Measurements from ENCODE around the gene C12orf50.

The C12orf50 gene

GRCh38 chr12:88056571-88056970, 27.4 kb upstream of the C12orf50 start:
- no peak for TF ChIP-seq CTCF (IDR thresholded peaks at IDR 0.05; ENCODE audit: low read depth, low read length, missing control alignments)
- no peak for DNase-seq (ENCODE audit: extremely low read depth, low read depth)

GRCh38 chr12:88052686-88053085, 23.5 kb upstream of the C12orf50 start:
- TF ChIP-seq CTCF (IDR thresholded peaks at IDR 0.05; ENCODE audit: low read depth, low read length, missing control alignments), result peak; percentile 64
- no peak overlapping the region for H3K4me3 ChIP-seq (replicated peaks; ENCODE audit: low read depth, low read length)
- DNase-seq (ENCODE audit: extremely low read depth, low read depth), result no peak

More at GRCh38 chr12:88056571-88056970, 27.4 kb upstream of the C12orf50 start:
- H3K4me3 ChIP-seq (replicated peaks; ENCODE audit: low read depth, low read length), result no peak overlapping the region

GRCh38 chr12:88044035-88044434, 14.8 kb upstream of the C12orf50 start:
- DNase-seq (ENCODE audit: extremely low read depth, low read depth), result no peak
- TF ChIP-seq CTCF (IDR thresholded peaks at IDR 0.05; ENCODE audit: low read depth, low read length, missing control alignments), result no peak
- no peak overlapping the region for H3K4me3 ChIP-seq (replicated peaks; ENCODE audit: low read depth, low read length)

- H3K4me3 ChIP-seq (replicated peaks; ENCODE audit: low read depth, low read length), result no peak overlapping the region; the same call in 1 of the 2 replicates
- TF ChIP-seq CTCF (IDR thresholded peaks at IDR 0.05; ENCODE audit: low read depth, low read length, missing control alignments), result no peak
- no peak for DNase-seq (ENCODE audit: extremely low read depth, low read depth)
Measured at GRCh38 chr12:88037770-88038169, 8.6 kb upstream of the C12orf50 start.

GRCh38 chr12:88036353-88036965, 7.3 kb upstream of the C12orf50 start:
- H3K4me3 ChIP-seq (replicated peaks; ENCODE audit: low read depth, low read length), result peak overlapping the region; percentile 91
- TF ChIP-seq CTCF (IDR thresholded peaks at IDR 0.05; ENCODE audit: low read depth, low read length, missing control alignments), result no peak
- DNase-seq (ENCODE audit: extremely low read depth, low read depth), result no peak

GRCh38 chr12:88035907-88036289, 6.7 kb upstream of the C12orf50 start:
- peak overlapping the region; percentile 91 for H3K4me3 ChIP-seq (replicated peaks; ENCODE audit: low read depth, low read length)
- TF ChIP-seq CTCF (IDR thresholded peaks at IDR 0.05; ENCODE audit: low read depth, low read length, missing control alignments), result no peak
- no peak for DNase-seq (ENCODE audit: extremely low read depth, low read depth)

Measured in HFF-Myc (cell line).